Sigmoid colon (tissue), 4 donors: ENCODE measurements around the gene EEA1.

Experiments
- CTCF ChIP-seq, 4 experiments: fragments of 450-650 bp in 3 of 4; fragments of 200-600 bp in 1 of 4; IDR thresholded peaks; one replicate each; pipeline ENCODE4 v1.5.1; 2016 to 2019; ENCODE audit warnings: antibody characterized with exemption in 4 of 4, mild to moderate bottlenecking in 3 of 4, moderate library complexity in 2 of 4
- EP300 ChIP-seq, 4 donors: sonication (generic); formaldehyde crosslinking; IDR thresholded peaks; one replicate each; pipeline ENCODE4 v1.6.1; 2017; ENCODE audit warnings: antibody characterized with exemption in 4 of 4
- POLR2A ChIP-seq, 2 donors: fragments of 450-650 bp; IDR thresholded peaks; one replicate each; pipeline ENCODE4 v1.6.1; 2016; ENCODE audit warnings: antibody characterized with exemption in 2 of 2, mild to moderate bottlenecking in 2 of 2, moderate library complexity in 2 of 2
- POLR2AphosphoS5 ChIP-seq, 4 donors: sonication (generic); formaldehyde crosslinking; IDR thresholded peaks; one replicate each; pipeline ENCODE4 v1.6.1; 2017; ENCODE audit warnings: antibody characterized with exemption in 4 of 4

GRCh38 chr12:92914170-92914569 lies 14.9 kb downstream of the EEA1 start:
- TF ChIP-seq CTCF (IDR thresholded peaks at IDR 0.05) (no peak), POLR2AphosphoS5 (IDR thresholded peaks at IDR 0.05) (no peak), EP300 (IDR thresholded peaks at IDR 0.05) (no peak), POLR2A (IDR thresholded peaks at IDR 0.05) (no peak)
